ENCODE measurements around the gene SMAD3.

- TF ChIP-seq SUZ12 (IDR thresholded peaks at IDR 0.05; ENCODE audit: extremely low read depth, insufficient read depth, insufficient read length): no peak
- TF ChIP-seq ZNF274 (IDR thresholded peaks at IDR 0.05; ENCODE audit: low read depth, low read length): no peak
Observed at GRCh38 chr15:67161412-67161811, 96.0 kb downstream of the SMAD3 start.
